Kidney epithelial cell (primary cell): ENCODE results near the gene CEP57. TPM values are rescaled to one million over a fixed set of nuclear protein-coding genes. Genes with fewer than 3 reads are reported as not detected.
"Not testable (repeated sequence)": the region's sequence is repeated elsewhere in the genome, so short reads cannot be mapped to it uniquely, and the experiment has no call there.

ENCODE experiments used
- DNase-seq: peaks from one replicate; pipeline ENCODE4 v3.0.0-alpha.2; 2010; ENCODE audit warnings: low read depth
- H3K27me3 ChIP-seq: 2 replicates; pipeline ENCODE4 v1.6.0; 2011; ENCODE audit warnings: low read length; ENCODE audit not compliant: control insufficient read depth, insufficient read depth
- H3K36me3 ChIP-seq: 2 replicates; pipeline ENCODE4 v1.5.1; 2011; ENCODE audit warnings: low read length; ENCODE audit not compliant: control insufficient read depth, insufficient read depth
- H3K4me3 ChIP-seq: 2 replicates; pipeline ENCODE4 v1.5.1; 2011; ENCODE audit warnings: low read depth, mild to moderate bottlenecking, control low read depth, low read length
- CTCF ChIP-seq: IDR thresholded peaks from 2 replicates; pipeline ENCODE4 v1.5.1; 2011; ENCODE audit warnings: mild to moderate bottlenecking, moderate library complexity, low read length, control low read depth, inconsistent platforms; ENCODE audit not compliant: insufficient read depth, poor library complexity, severe bottlenecking
- total RNA-seq: library from RNA; depleted of rRNA; stranded (reverse); fragments of >200 nt; gene quantifications from 2 replicates; pipeline ENCODE4 v1.2.3, GENCODE V29; 2015

CEP57 gene
- total RNA-seq, 1 donor from 2014 or later, result 44.8 TPM

- Histone ChIP-seq H3K4me3 (no peak overlapping the region), H3K27me3 (no peaks in the 10 kb centered on the region), H3K36me3 (no peaks in the 10 kb centered on the region)
- no peak for TF ChIP-seq CTCF
- DNase-seq, result no peak
Observed at GRCh38 chr11:95850137-95850536, 59.8 kb downstream of the CEP57 start.

DNA sequence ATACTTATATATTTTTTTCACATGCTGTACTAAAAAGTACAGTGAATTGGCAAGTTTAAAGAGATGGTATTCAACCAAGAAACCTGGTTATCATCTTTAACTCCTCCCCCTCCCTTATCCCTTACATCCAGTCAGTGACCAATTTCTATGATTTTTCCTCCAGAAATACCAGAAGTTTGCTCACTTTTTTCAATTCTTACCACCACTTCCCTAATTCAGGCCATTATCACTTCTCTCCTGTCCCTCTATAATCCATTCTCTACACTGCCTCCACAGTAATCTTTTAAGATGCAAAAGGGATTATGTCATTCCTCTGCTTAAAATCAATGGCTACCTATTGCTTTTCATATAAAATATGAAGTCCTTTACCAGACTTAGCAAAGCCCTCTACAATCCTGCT lies 62.8 kb downstream of the CEP57 start:
- H3K36me3 ChIP-seq, result no peaks in the 10 kb centered on the region
- no peak overlapping the region for H3K4me3 ChIP-seq
- no peak for DNase-seq
- no peak for TF ChIP-seq CTCF
- no peaks in the 10 kb centered on the region for H3K27me3 ChIP-seq

DNA sequence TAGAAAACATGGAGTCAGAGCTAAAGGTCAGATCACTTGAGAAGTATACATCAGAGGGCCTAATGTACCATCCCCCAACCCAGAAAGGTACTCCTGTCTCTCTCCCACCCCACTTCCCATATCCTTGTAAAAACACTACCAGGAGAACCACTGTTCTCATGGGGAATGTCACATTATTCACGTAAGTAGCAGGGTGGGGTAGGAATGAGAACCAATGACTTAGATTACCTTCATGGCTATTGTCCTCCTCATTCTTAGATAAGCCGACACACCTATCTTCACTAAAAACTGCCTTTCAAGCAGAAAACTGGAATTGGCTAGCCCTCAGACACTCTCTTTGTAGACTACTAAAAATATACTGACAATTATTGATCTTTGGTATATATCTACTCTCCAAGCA lies 63.6 kb downstream of the CEP57 start:
- TF ChIP-seq CTCF, result no peak
- H3K4me3 ChIP-seq, result no peak overlapping the region
- H3K36me3 ChIP-seq, result no peaks in the 10 kb centered on the region
- no peak for DNase-seq
- H3K27me3 ChIP-seq, result no peaks in the 10 kb centered on the region

DNA sequence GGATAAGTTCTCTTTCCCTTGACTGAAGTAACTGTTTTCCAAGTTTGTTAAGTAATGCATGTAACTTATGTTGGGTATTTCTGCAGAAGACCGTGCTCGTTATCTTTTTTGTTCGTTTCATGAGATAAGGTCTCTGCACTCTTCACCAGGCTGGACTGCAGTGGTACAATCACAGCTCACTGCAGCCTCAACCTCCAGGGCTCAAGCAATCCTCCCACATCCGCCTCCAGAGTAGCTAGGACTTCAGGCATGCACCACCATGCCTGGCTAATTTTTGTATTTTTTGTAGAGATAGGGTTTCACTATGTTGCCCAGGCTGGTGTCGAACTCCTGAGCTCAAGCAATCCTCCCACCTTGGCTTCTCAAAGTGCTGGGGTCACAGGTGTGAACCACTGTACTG lies 64.1 kb downstream of the CEP57 start:
- DNase-seq, H3K4me3 ChIP-seq, H3K27me3 ChIP-seq, H3K36me3 ChIP-seq: not testable (repeated sequence)

DNA sequence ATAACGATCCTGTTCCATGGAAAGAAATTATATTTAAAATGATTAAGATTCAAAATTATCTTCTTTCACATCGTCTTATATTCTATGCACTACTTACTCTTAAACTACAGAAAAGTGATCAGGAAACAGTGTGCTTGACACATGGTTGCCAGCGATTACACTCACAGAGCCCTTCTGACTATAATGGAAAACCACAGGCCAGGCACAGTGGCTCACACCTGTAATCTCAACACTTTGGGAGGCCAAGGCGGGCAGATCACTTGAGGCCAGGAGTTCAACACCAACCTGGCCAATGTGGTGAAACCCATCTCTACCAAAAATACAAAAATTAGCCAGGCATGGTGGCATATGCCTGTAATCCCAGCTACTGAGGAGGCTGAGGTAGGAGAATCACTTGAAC lies 69.7 kb downstream of the CEP57 start:
- not testable (repeated sequence) for H3K27me3 ChIP-seq, DNase-seq, H3K36me3 ChIP-seq, H3K4me3 ChIP-seq

DNA sequence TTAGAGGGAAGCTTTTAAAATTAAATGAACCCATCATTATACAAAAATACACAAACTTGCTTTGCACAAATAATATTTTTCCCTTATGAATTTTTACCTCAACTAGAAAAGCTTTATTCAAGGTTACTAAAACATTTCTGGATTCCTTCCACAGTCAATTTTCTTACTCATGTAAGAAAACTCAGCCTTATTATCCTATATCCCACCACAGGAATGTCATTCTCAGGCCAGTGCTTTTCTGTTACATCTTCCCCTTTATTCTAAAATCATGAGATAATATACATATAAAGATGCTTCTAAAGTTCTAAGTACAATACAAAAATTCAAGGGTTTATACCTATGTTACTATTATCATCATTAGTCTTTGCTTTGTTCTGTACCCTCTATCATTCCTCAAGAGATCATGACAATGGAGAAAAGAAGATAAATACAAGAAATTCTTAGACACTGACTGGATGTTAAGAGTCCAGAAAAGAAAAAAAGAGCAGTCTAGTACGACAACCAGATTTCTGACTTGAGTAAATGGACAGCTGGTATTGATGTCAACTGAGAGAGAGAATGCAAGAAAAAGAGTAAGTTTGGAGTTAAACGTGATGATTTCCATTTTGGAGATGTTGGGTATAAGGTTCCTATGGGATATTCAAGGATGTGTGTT lies 73.3 kb downstream of the CEP57 start:
- Histone ChIP-seq H3K27me3 (no peaks in the 10 kb centered on the region), H3K4me3 (no peak overlapping the region), H3K36me3 (no peaks in the 10 kb centered on the region)
- TF ChIP-seq CTCF, result no peak
- no peak for DNase-seq

GRCh38 chr11:95867105-95867504 lies 76.8 kb downstream of the CEP57 start:
- H3K4me3 ChIP-seq, result no peak overlapping the region
- TF ChIP-seq CTCF, result no peak
- H3K27me3 ChIP-seq, result no peaks in the 10 kb centered on the region
- DNase-seq, result no peak
- no peaks in the 10 kb centered on the region for H3K36me3 ChIP-seq

GRCh38 chr11:95870877-95871276 lies 80.6 kb downstream of the CEP57 start:
- DNase-seq, H3K4me3 ChIP-seq, H3K27me3 ChIP-seq, H3K36me3 ChIP-seq: not testable (repeated sequence)
